AG10803 (cell line): ENCODE measurements around the gene AGPAT3.

Experiments used
- DNase-seq: peaks from one replicate; pipeline ENCODE4 v3.0.0; 2010; ENCODE audit warnings: low read depth
- H3K4me3 ChIP-seq: 2 replicates; pipeline ENCODE4 v1.5.1; 2011; ENCODE audit warnings: mild to moderate bottlenecking, low read length, control low read depth
- TF ChIP-seq, protein P1 (sequence below): conservative IDR thresholded peaks from 2 replicates; pipeline ENCODE4 v1.5.1; 2011; ENCODE audit warnings: mild to moderate bottlenecking, low read length, control low read depth, inconsistent platforms

Gene AGPAT3

DNA sequence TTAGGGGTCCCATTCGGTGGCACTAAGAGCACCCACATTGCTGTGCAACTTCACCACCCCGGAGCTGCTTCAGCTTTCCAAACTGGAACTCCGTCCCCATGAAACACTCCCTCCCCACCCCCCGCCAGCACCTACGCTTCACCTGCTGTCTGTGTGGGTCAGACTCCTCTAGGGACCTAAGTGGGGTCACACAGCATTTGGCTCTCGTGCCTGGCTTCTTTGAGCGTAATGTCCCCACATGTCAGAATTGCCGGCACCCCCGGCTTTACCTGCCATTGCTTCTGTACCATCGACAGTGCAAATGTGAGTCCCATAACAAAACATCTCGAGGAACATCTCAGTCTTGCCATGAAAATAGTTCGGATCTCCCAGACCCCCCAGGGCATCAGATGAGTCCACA lies 35.9 kb upstream of the AGPAT3 start:
- TF ChIP-seq, protein P1, sequence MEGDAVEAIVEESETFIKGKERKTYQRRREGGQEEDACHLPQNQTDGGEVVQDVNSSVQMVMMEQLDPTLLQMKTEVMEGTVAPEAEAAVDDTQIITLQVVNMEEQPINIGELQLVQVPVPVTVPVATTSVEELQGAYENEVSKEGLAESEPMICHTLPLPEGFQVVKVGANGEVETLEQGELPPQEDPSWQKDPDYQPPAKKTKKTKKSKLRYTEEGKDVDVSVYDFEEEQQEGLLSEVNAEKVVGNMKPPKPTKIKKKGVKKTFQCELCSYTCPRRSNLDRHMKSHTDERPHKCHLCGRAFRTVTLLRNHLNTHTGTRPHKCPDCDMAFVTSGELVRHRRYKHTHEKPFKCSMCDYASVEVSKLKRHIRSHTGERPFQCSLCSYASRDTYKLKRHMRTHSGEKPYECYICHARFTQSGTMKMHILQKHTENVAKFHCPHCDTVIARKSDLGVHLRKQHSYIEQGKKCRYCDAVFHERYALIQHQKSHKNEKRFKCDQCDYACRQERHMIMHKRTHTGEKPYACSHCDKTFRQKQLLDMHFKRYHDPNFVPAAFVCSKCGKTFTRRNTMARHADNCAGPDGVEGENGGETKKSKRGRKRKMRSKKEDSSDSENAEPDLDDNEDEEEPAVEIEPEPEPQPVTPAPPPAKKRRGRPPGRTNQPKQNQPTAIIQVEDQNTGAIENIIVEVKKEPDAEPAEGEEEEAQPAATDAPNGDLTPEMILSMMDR = no peak
- no peak for DNase-seq
- no peak overlapping the region for H3K4me3 ChIP-seq

GRCh38 chr21:43829575-43830119 lies 35.4 kb upstream of the AGPAT3 start:
- no peak overlapping the region for H3K4me3 ChIP-seq
- no peak for DNase-seq
- TF ChIP-seq, protein P1 = no peak

- TF ChIP-seq, protein P1 = no peak
- DNase-seq = no peak
- no peak overlapping the region for H3K4me3 ChIP-seq
Observed at GRCh38 chr21:43832158-43832550, 32.9 kb upstream of the AGPAT3 start.

DNA sequence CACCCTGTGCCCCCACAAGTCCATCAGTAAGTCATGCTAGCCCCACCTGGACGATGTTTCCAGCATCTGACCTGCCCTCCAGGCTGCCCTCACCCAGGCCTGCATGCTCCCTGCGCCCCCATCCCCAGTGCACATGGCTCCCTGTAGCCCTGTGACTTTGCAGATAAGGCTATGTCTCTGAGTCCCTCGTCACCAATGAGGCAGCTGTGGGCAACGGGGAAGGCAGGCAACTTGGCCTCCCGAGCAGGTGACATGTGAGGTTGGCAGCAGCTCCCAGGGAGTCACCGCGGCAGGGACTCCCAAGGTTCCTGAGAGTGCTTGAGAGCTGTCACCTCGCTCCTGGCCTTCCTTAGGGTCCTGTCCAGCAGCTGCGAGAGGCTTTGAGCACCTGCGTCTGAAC lies 32.4 kb upstream of the AGPAT3 start:
- no peak for DNase-seq
- H3K4me3 ChIP-seq = no peak overlapping the region
- TF ChIP-seq, protein P1 = no peak

GRCh38 chr21:43834146-43834905 lies 30.7 kb upstream of the AGPAT3 start:
- no peak overlapping the region for H3K4me3 ChIP-seq
- DNase-seq = no peak
- TF ChIP-seq, protein P1 = no peak

DNA sequence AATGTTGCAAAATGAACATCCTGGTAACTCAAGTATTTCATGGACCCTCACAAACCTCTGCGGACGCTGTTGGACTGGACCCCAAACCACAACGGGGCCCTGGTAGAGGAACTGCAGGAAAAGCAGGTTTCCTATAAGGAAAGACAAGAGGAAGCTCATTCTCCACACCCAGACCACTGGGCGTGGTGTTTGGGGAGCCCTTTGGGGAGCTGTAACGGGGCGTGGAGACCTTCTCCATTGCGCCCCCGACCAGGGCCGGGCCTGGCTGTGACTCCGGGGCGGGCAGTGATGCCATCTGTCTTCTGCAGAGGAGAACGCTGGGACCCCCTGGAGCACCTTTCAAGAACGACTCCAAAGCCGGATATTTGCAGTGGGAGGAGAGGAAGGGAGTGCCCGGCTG lies 30.0 kb upstream of the AGPAT3 start:
- TF ChIP-seq, protein P1 = no peak
- no peak for DNase-seq
- no peak overlapping the region for H3K4me3 ChIP-seq

DNA sequence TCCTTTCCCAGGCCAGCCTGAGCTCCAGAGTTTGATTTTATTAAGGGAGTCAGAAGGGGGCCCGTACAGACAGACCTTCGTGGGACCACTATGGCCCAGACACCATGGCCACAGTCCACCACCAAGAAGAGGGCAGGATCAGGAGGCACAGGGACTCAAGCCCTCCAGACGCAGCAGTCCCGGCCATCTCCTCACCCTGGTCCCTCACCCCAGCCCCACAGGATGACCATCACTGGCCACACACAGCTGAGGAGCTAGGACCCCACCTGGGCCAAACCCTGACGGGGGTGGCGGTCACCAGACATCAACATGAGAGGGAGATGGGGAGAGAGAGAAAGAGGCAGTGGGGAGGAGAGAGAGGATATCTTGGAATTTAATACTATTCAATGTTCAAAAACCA lies 29.2 kb upstream of the AGPAT3 start:
- TF ChIP-seq, protein P1 = no peak
- no peak for DNase-seq
- no peak overlapping the region for H3K4me3 ChIP-seq
